C4-2B (cell line): ENCODE data around the gene SYT2.

Source experiments
- ZFX ChIP-seq: fragments of 450-650 bp; IDR thresholded peaks from 2 replicates; pipeline ENCODE4 v1.6.1; 2017
- TF ChIP-seq, protein P1 (sequence below): fragments of 450-650 bp; conservative IDR thresholded peaks from 2 replicates; pipeline ENCODE4 v1.5.1; 2017; ENCODE audit warnings: mild to moderate bottlenecking

- TF ChIP-seq, protein P1, sequence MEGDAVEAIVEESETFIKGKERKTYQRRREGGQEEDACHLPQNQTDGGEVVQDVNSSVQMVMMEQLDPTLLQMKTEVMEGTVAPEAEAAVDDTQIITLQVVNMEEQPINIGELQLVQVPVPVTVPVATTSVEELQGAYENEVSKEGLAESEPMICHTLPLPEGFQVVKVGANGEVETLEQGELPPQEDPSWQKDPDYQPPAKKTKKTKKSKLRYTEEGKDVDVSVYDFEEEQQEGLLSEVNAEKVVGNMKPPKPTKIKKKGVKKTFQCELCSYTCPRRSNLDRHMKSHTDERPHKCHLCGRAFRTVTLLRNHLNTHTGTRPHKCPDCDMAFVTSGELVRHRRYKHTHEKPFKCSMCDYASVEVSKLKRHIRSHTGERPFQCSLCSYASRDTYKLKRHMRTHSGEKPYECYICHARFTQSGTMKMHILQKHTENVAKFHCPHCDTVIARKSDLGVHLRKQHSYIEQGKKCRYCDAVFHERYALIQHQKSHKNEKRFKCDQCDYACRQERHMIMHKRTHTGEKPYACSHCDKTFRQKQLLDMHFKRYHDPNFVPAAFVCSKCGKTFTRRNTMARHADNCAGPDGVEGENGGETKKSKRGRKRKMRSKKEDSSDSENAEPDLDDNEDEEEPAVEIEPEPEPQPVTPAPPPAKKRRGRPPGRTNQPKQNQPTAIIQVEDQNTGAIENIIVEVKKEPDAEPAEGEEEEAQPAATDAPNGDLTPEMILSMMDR: no peak
- no peak for TF ChIP-seq ZFX
Measured at GRCh38 chr1:202706851-202707250, 3.4 kb downstream of the SYT2 start.
